Liver (tissue), 3 donors: ENCODE measurements around the gene KCTD12.
"Not testable (repeated sequence)": the region's sequence is repeated elsewhere in the genome, so short reads cannot be mapped to it uniquely, and the experiment has no call there.

Source experiments
- CTCF ChIP-seq: fragments of 150-350 bp; IDR thresholded peaks from 2 replicates; pipeline ENCODE4 v1.5.1; 2017; ENCODE audit warnings: improper control_type of control experiment, low read depth, low read length; ENCODE audit not compliant: missing input control
- EGR1 ChIP-seq, 2 donors: IDR thresholded peaks; 2 replicates each; pipeline ENCODE4 v1.6.1; 2016 to 2018; ENCODE audit warnings: antibody characterized with exemption in 2 of 2, low read depth in 2 of 2
- FOXA1 ChIP-seq: IDR thresholded peaks from 2 replicates; pipeline ENCODE4 v1.6.1; 2016; ENCODE audit warnings: antibody characterized with exemption
- GABPA ChIP-seq, 2 donors: IDR thresholded peaks in 1 of 2; conservative IDR thresholded peaks in 1 of 2; 2 replicates each; pipeline ENCODE4 v1.6.1; 2016; ENCODE audit warnings: antibody characterized with exemption in 2 of 2, mild to moderate bottlenecking in 1 of 2, moderate library complexity in 1 of 2
- HNF4A ChIP-seq, 2 donors: conservative IDR thresholded peaks; 2 replicates each; pipeline ENCODE4 v1.6.1; 2016; ENCODE audit warnings: antibody characterized with exemption in 2 of 2, mild to moderate bottlenecking in 2 of 2
- JUND ChIP-seq, 2 donors: IDR thresholded peaks; 2 replicates each; pipeline ENCODE4 v1.6.1; 2016; ENCODE audit warnings: antibody characterized with exemption in 2 of 2
- RAD21 ChIP-seq, 2 donors: IDR thresholded peaks; 2 replicates each; pipeline ENCODE4 v1.6.1; 2016; ENCODE audit warnings: antibody characterized with exemption in 2 of 2, mild to moderate bottlenecking in 2 of 2
- REST ChIP-seq: IDR thresholded peaks from 2 replicates; pipeline ENCODE4 v1.6.1; 2016; ENCODE audit warnings: antibody characterized with exemption, mild to moderate bottlenecking
- YY1 ChIP-seq: IDR thresholded peaks from 2 replicates; pipeline ENCODE4 v1.6.1; 2016; ENCODE audit warnings: antibody characterized with exemption, mild to moderate bottlenecking
- ZBTB33 ChIP-seq: IDR thresholded peaks from 2 replicates; pipeline ENCODE4 v1.6.1; 2016; ENCODE audit warnings: antibody characterized with exemption
- donor health status: healthy.
- donor health status: healthy.

- TF ChIP-seq CTCF; HNF4A (conservative IDR thresholded peaks at IDR 0.05); JUND (IDR thresholded peaks at IDR 0.05); REST; RAD21 (IDR thresholded peaks at IDR 0.05); YY1; EGR1 (IDR thresholded peaks at IDR 0.05; ENCODE audit: low read depth in 2 of 2); GABPA (IDR thresholded peaks at IDR 0.05 in 1 of 2, conservative IDR thresholded peaks at IDR 0.05 in 1 of 2); FOXA1; ZBTB33: not testable (repeated sequence)
Measured at GRCh38 chr13:76899066-76899465, 12.9 kb upstream of the KCTD12 start.
